Measurements from ENCODE around the gene CENPO.
A peak's percentile ranks its signal among the peaks of the same experiment; 100 is the strongest.

The CENPO gene, protein sequence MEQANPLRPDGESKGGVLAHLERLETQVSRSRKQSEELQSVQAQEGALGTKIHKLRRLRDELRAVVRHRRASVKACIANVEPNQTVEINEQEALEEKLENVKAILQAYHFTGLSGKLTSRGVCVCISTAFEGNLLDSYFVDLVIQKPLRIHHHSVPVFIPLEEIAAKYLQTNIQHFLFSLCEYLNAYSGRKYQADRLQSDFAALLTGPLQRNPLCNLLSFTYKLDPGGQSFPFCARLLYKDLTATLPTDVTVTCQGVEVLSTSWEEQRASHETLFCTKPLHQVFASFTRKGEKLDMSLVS

GRCh38 chr2:24792874-24793760, at the start of gene CENPO, which contains the start of gene PTRHD1:
CENPO (plus strand) TSS chr2:24793425; CDS start chr2:24793920, 495 bp downstream.
PTRHD1 (minus strand) TSS chr2:24793391; CDS start chr2:24793377, 14 bp downstream.
- peaks cover 21% of the 10 kb centered on the region for H3K4me1 Mint-ChIP-seq
- H3K36me3 Mint-ChIP-seq: peaks cover 30% of the 10 kb centered on the region
- ATAC-seq: peak; percentile 99
- H3K27me3 Mint-ChIP-seq: no peaks in the 10 kb centered on the region
- H3K9me3 Mint-ChIP-seq: no peaks in the 10 kb centered on the region
- H3K27ac Mint-ChIP-seq: peak within 1 kb of the TSS; percentile 98
- peak within 1 kb of the TSS; percentile 95 for H3K4me3 Mint-ChIP-seq

- H3K27me3 Mint-ChIP-seq: no peaks in the 10 kb centered on the region
- no peak overlapping the region for H3K4me3 Mint-ChIP-seq
- H3K4me1 Mint-ChIP-seq: peaks cover 8% of the 10 kb centered on the region
- H3K36me3 Mint-ChIP-seq: peaks cover 33% of the 10 kb centered on the region
- H3K27ac Mint-ChIP-seq: no peak overlapping the region
- no peaks in the 10 kb centered on the region for H3K9me3 Mint-ChIP-seq
- ATAC-seq: no peak
Measured at GRCh38 chr2:24743924-24744323, 49.3 kb upstream of the CENPO start.

GRCh38 chr2:24744356-24744755, 48.9 kb upstream of the CENPO start:
- no peak overlapping the region for H3K4me3 Mint-ChIP-seq
- H3K36me3 Mint-ChIP-seq: peaks cover 37% of the 10 kb centered on the region
- ATAC-seq: no peak
- peaks cover 12% of the 10 kb centered on the region for H3K4me1 Mint-ChIP-seq
- H3K9me3 Mint-ChIP-seq: no peaks in the 10 kb centered on the region
- H3K27ac Mint-ChIP-seq: no peak overlapping the region
- no peaks in the 10 kb centered on the region for H3K27me3 Mint-ChIP-seq

GRCh38 chr2:24745825-24746224, 47.4 kb upstream of the CENPO start:
- H3K36me3 Mint-ChIP-seq: peaks cover 44% of the 10 kb centered on the region
- no peaks in the 10 kb centered on the region for H3K9me3 Mint-ChIP-seq
- H3K27ac Mint-ChIP-seq: no peak overlapping the region
- no peak overlapping the region for H3K4me3 Mint-ChIP-seq
- no peak for ATAC-seq
- no peaks in the 10 kb centered on the region for H3K27me3 Mint-ChIP-seq
- peaks cover 12% of the 10 kb centered on the region for H3K4me1 Mint-ChIP-seq

GRCh38 chr2:24747299-24747698, 45.9 kb upstream of the CENPO start:
- Mint-ChIP-seq H3K36me3 (peaks cover 36% of the 10 kb centered on the region), H3K4me1 (peaks cover 12% of the 10 kb centered on the region), H3K4me3 (no peak overlapping the region), H3K27me3 (no peaks in the 10 kb centered on the region), H3K9me3 (no peaks in the 10 kb centered on the region), H3K27ac (no peak overlapping the region)
- no peak for ATAC-seq

GRCh38 chr2:24749069-24749691, 44.0 kb upstream of the CENPO start:
- H3K36me3 Mint-ChIP-seq: peaks cover 28% of the 10 kb centered on the region
- no peaks in the 10 kb centered on the region for H3K9me3 Mint-ChIP-seq
- H3K27me3 Mint-ChIP-seq: no peaks in the 10 kb centered on the region
- H3K27ac Mint-ChIP-seq: no peak overlapping the region
- H3K4me1 Mint-ChIP-seq: peaks cover 12% of the 10 kb centered on the region
- no peak overlapping the region for H3K4me3 Mint-ChIP-seq
- ATAC-seq: no peak

GRCh38 chr2:24754985-24755705, 38.1 kb upstream of the CENPO start:
- Mint-ChIP-seq H3K4me3 (no peak overlapping the region), H3K4me1 (no peaks in the 10 kb centered on the region), H3K9me3 (no peaks in the 10 kb centered on the region), H3K36me3 (peaks cover 13% of the 10 kb centered on the region), H3K27me3 (no peaks in the 10 kb centered on the region), H3K27ac (no peak overlapping the region)
- no peak for ATAC-seq

DNA sequence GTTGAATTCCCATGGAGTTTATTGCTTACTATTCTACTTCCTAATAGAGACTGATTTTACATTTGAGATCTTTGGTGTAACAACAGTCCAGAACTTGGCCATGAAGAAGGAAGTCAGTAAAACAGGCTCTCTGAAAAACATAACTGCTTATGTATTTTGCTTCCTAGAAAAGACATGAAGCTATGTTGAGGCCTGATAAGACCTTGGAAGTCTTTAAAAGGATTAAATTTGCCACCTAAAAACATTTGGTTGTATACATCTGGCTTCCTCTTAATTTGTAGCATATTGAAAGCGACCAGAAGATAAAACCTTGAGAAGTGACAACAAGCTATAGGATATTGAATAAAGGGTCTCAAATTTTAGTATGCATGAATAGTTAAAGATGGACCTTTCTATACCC, 36.4 kb upstream of the CENPO start:
- H3K9me3 Mint-ChIP-seq: no peaks in the 10 kb centered on the region
- no peak overlapping the region for H3K27ac Mint-ChIP-seq

GRCh38 chr2:24761866-24762265, 31.4 kb upstream of the CENPO start:
- Mint-ChIP-seq H3K4me3 (no peak overlapping the region), H3K27ac (no peak overlapping the region), H3K4me1 (no peaks in the 10 kb centered on the region), H3K27me3 (no peaks in the 10 kb centered on the region), H3K36me3 (peaks cover 45% of the 10 kb centered on the region), H3K9me3 (no peaks in the 10 kb centered on the region)
- ATAC-seq: no peak

More for the DNA sequence above, 36.4 kb upstream of the CENPO start:
- Mint-ChIP-seq H3K4me1 (no peaks in the 10 kb centered on the region), H3K36me3 (peaks cover 20% of the 10 kb centered on the region), H3K27me3 (no peaks in the 10 kb centered on the region), H3K4me3 (no peak overlapping the region)
- ATAC-seq: no peak

- no peak overlapping the region for H3K27ac Mint-ChIP-seq
- H3K9me3 Mint-ChIP-seq: no peaks in the 10 kb centered on the region
- H3K4me3 Mint-ChIP-seq: no peak overlapping the region
- peaks cover 46% of the 10 kb centered on the region for H3K36me3 Mint-ChIP-seq
- no peaks in the 10 kb centered on the region for H3K4me1 Mint-ChIP-seq
- H3K27me3 Mint-ChIP-seq: no peaks in the 10 kb centered on the region
- ATAC-seq: no peak
Measured at GRCh38 chr2:24762518-24762917, 30.7 kb upstream of the CENPO start.

DNA sequence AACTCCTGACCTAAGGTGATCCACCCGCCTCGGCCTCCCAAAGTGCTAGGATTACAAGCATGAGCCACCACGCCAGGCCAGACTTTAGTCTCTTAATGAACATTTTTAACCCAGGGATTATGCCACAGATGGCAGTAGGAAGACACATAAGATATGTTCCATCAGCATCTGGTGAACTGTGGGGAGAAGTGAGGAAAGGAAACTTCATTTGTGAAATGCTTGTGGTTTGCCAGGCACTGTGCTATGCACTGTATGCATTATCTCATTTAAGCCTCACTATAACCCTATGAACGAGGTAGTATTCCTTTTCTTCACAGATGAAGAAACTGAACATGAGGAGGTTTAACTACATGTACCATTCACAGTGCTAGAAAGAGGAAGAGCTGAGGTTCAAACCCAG, 29.4 kb upstream of the CENPO start:
- peaks cover 44% of the 10 kb centered on the region for H3K36me3 Mint-ChIP-seq
- no peak for ATAC-seq
- no peak overlapping the region for H3K27ac Mint-ChIP-seq
- no peaks in the 10 kb centered on the region for H3K4me1 Mint-ChIP-seq
- H3K27me3 Mint-ChIP-seq: no peaks in the 10 kb centered on the region
- H3K9me3 Mint-ChIP-seq: no peaks in the 10 kb centered on the region
- no peak overlapping the region for H3K4me3 Mint-ChIP-seq

GRCh38 chr2:24766609-24767008, 26.6 kb upstream of the CENPO start:
- no peaks in the 10 kb centered on the region for H3K27me3 Mint-ChIP-seq
- no peak overlapping the region for H3K4me3 Mint-ChIP-seq
- no peaks in the 10 kb centered on the region for H3K9me3 Mint-ChIP-seq
- peak overlapping the region; percentile 2 for H3K27ac Mint-ChIP-seq
- no peak for ATAC-seq
- H3K36me3 Mint-ChIP-seq: peaks cover 38% of the 10 kb centered on the region
- H3K4me1 Mint-ChIP-seq: no peaks in the 10 kb centered on the region

DNA sequence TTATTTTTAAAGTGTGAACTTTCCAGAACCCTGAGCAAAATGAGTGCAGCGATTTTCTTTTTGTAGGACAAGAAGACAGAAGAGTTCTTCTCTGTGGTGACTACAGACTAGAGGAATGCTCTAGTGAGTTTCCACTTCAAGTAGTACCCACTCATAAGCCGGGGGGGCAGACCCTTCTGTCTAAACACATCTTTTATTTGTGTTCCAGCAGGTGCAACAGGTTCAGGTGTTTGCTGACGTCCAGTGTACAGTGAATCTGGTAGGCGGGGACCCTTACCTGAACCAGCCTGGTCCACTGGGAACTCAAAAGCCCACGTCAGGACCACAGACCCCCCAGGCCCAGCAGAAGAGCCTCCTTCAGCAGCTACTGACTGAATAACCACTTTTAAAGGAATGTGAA, 25.2 kb upstream of the CENPO start:
- no peaks in the 10 kb centered on the region for H3K9me3 Mint-ChIP-seq
- H3K27ac Mint-ChIP-seq: no peak overlapping the region
- H3K4me1 Mint-ChIP-seq: no peaks in the 10 kb centered on the region
- H3K36me3 Mint-ChIP-seq: peaks cover 36% of the 10 kb centered on the region
- ATAC-seq: no peak
- no peak overlapping the region for H3K4me3 Mint-ChIP-seq
- no peaks in the 10 kb centered on the region for H3K27me3 Mint-ChIP-seq

GRCh38 chr2:24768601-24769000, 24.6 kb upstream of the CENPO start:
- Mint-ChIP-seq H3K27ac (no peak overlapping the region), H3K4me3 (no peak overlapping the region), H3K36me3 (peaks cover 34% of the 10 kb centered on the region), H3K9me3 (no peaks in the 10 kb centered on the region), H3K27me3 (no peaks in the 10 kb centered on the region), H3K4me1 (no peaks in the 10 kb centered on the region)
- ATAC-seq: no peak

- Mint-ChIP-seq H3K4me1 (no peaks in the 10 kb centered on the region), H3K9me3 (no peaks in the 10 kb centered on the region), H3K4me3 (no peak overlapping the region), H3K36me3 (peaks cover 18% of the 10 kb centered on the region), H3K27me3 (no peaks in the 10 kb centered on the region), H3K27ac (no peak overlapping the region)
- no peak for ATAC-seq
Measured at GRCh38 chr2:24771061-24771460, 22.2 kb upstream of the CENPO start.

Data from stimulated activated memory B cell treated with anti-CD40 and anti-IgM and Interleukin-4, amounts not matched to agents 10 μg/mL and 1 μg/mL and 100 μg/mL, for 72 hours (primary cell).